A549 (cell line): ENCODE measurements around the gene SP100.

Source experiments
- BHLHE40 ChIP-seq: IDR thresholded peaks from 2 replicates; pipeline ENCODE4 v1.6.1; 2012; ENCODE audit warnings: low read depth, low read length, inconsistent platforms
- CBX8 ChIP-seq: fragments of 200-600 bp; sonication (generic); IDR thresholded peaks from 2 replicates; pipeline ENCODE4 v1.6.1; 2016
- CEBPB ChIP-seq, 2 experiments: fragments of >200 bp in 1 of 2; sonication (Bioruptor Twin) in 1 of 2; formaldehyde crosslinking in 1 of 2; IDR thresholded peaks; 2 replicates each; pipeline ENCODE4 v1.6.1; 2012 to 2016
- HMGXB4 ChIP-seq: fragments of 250-450 bp; sonication (Bioruptor Pico); IDR thresholded peaks from 2 replicates; pipeline ENCODE4 v1.5.0; 2021; ENCODE audit warnings: mild to moderate bottlenecking, moderate library complexity, borderline replicate concordance
- JUNB ChIP-seq: fragments of >200 bp; sonication (Bioruptor Twin); formaldehyde crosslinking; IDR thresholded peaks from 2 replicates; pipeline ENCODE4 v1.6.1; 2016
- KDM1A ChIP-seq: fragments of 200-600 bp; sonication (generic); IDR thresholded peaks from 2 replicates; pipeline ENCODE4 v1.6.1; 2016; ENCODE audit warnings: low read depth, mild to moderate bottlenecking
- MYC ChIP-seq: IDR thresholded peaks from 2 replicates; pipeline ENCODE4 v1.6.1; 2012; ENCODE audit warnings: mild to moderate bottlenecking, inconsistent platforms, low read length, improper control_type of control experiment, borderline replicate concordance
- POLR2A ChIP-seq: IDR thresholded peaks from 2 replicates; pipeline ENCODE4 v1.6.1; 2012; ENCODE audit warnings: mild to moderate bottlenecking, low read length
- POLR2AphosphoS2 ChIP-seq: conservative IDR thresholded peaks from 2 replicates; pipeline ENCODE4 v1.6.1; 2012; ENCODE audit warnings: low read length, improper control_type of control experiment, inconsistent platforms
- TF ChIP-seq, protein P1 (sequence below): fragments of 200-600 bp; sonication (generic); IDR thresholded peaks from 2 replicates; pipeline ENCODE4 v1.6.1; 2016; ENCODE audit warnings: antibody characterized with exemption, mild to moderate bottlenecking, moderate library complexity
- TF ChIP-seq, protein P2 (sequence below): fragments of >200 bp; sonication (Bioruptor Twin); formaldehyde crosslinking; IDR thresholded peaks from 3 replicates; pipeline ENCODE4 v1.5.1; 2016
- TF ChIP-seq, protein P3 (sequence below): fragments of 450-650 bp; IDR thresholded peaks from 2 replicates; pipeline ENCODE4 v1.6.1; 2014; ENCODE audit warnings: antibody characterized with exemption

DNA sequence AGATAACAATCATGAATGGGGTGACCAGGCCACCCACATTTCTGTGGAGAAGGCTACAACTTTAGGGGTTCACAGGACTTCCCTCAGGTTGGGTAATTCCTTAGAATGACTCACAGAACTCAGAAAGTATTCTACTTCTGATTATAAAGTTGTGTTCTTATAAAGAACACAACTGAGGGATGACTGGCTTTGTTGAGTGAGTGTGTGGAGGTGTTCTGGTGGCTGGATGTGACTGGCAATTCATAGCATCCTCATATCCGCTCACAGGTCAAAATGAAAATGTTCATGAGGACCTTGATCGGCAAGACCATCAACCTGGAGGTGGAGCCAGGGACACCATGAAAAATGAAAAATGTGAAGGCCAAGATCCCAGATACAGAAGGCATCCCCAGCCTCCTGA lies 153.3 kb downstream of the SP100 start:
- TF ChIP-seq, protein P1, sequence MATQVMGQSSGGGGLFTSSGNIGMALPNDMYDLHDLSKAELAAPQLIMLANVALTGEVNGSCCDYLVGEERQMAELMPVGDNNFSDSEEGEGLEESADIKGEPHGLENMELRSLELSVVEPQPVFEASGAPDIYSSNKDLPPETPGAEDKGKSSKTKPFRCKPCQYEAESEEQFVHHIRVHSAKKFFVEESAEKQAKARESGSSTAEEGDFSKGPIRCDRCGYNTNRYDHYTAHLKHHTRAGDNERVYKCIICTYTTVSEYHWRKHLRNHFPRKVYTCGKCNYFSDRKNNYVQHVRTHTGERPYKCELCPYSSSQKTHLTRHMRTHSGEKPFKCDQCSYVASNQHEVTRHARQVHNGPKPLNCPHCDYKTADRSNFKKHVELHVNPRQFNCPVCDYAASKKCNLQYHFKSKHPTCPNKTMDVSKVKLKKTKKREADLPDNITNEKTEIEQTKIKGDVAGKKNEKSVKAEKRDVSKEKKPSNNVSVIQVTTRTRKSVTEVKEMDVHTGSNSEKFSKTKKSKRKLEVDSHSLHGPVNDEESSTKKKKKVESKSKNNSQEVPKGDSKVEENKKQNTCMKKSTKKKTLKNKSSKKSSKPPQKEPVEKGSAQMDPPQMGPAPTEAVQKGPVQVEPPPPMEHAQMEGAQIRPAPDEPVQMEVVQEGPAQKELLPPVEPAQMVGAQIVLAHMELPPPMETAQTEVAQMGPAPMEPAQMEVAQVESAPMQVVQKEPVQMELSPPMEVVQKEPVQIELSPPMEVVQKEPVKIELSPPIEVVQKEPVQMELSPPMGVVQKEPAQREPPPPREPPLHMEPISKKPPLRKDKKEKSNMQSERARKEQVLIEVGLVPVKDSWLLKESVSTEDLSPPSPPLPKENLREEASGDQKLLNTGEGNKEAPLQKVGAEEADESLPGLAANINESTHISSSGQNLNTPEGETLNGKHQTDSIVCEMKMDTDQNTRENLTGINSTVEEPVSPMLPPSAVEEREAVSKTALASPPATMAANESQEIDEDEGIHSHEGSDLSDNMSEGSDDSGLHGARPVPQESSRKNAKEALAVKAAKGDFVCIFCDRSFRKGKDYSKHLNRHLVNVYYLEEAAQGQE: no peak
- TF ChIP-seq BHLHE40: no peak
- TF ChIP-seq KDM1A: no peak
- TF ChIP-seq, protein P2, sequence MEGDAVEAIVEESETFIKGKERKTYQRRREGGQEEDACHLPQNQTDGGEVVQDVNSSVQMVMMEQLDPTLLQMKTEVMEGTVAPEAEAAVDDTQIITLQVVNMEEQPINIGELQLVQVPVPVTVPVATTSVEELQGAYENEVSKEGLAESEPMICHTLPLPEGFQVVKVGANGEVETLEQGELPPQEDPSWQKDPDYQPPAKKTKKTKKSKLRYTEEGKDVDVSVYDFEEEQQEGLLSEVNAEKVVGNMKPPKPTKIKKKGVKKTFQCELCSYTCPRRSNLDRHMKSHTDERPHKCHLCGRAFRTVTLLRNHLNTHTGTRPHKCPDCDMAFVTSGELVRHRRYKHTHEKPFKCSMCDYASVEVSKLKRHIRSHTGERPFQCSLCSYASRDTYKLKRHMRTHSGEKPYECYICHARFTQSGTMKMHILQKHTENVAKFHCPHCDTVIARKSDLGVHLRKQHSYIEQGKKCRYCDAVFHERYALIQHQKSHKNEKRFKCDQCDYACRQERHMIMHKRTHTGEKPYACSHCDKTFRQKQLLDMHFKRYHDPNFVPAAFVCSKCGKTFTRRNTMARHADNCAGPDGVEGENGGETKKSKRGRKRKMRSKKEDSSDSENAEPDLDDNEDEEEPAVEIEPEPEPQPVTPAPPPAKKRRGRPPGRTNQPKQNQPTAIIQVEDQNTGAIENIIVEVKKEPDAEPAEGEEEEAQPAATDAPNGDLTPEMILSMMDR: no peak
- TF ChIP-seq HMGXB4 (CRISPR knock-in tag): no peak
- TF ChIP-seq, protein P3, sequence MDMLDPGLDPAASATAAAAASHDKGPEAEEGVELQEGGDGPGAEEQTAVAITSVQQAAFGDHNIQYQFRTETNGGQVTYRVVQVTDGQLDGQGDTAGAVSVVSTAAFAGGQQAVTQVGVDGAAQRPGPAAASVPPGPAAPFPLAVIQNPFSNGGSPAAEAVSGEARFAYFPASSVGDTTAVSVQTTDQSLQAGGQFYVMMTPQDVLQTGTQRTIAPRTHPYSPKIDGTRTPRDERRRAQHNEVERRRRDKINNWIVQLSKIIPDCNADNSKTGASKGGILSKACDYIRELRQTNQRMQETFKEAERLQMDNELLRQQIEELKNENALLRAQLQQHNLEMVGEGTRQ: no peak
- TF ChIP-seq CEBPB (IDR thresholded peaks at IDR 0.05): no peak
- no peak for TF ChIP-seq POLR2AphosphoS2
- TF ChIP-seq MYC: no peak
- no peak for TF ChIP-seq POLR2A
- no peak for TF ChIP-seq CBX8
- TF ChIP-seq JUNB: no peak
